K562 (cell line): ENCODE measurements around the gene HOXC10. TPM values are rescaled to one million over a fixed set of nuclear protein-coding genes. Genes with fewer than 3 reads are reported as not detected.

Experiments
- CHCHD3 ChIP-seq: fragments of 250-450 bp; sonication (Bioruptor Pico); IDR thresholded peaks from 2 replicates; pipeline ENCODE4 v2.1.2; 2022; ENCODE audit warnings: mild to moderate bottlenecking
- EP400 ChIP-seq: fragments of 450-650 bp; IDR thresholded peaks from 2 replicates; pipeline ENCODE4 v1.6.1; 2017; ENCODE audit warnings: antibody characterized with exemption, mild to moderate bottlenecking, moderate library complexity
- ETV6 ChIP-seq, 3 experiments: fragments of 150-350 bp in 1 of 3; sonication (generic) in 1 of 3; formaldehyde crosslinking in 1 of 3; IDR thresholded peaks; 2 replicates each; pipeline versions ENCODE4 v1.6.1 to v1.8.0; 2014 to 2022; ENCODE audit warnings: borderline replicate concordance in 2 of 3, low read depth in 2 of 3, antibody characterized with exemption in 1 of 3, low read length in 1 of 3, mild to moderate bottlenecking in 1 of 3, missing genetic modification reagents in 1 of 3
- HMGN3 ChIP-seq: IDR thresholded peaks from 2 replicates; pipeline ENCODE4 v1.6.1; 2011; ENCODE audit warnings: borderline replicate concordance, low read depth, mild to moderate bottlenecking, mixed read lengths, low read length; ENCODE audit not compliant: insufficient read length; ENCODE audit errors: extremely low read depth
- RFX5 ChIP-seq: IDR thresholded peaks from 2 replicates; pipeline ENCODE4 v1.6.1; 2011; ENCODE audit warnings: low read depth, mild to moderate bottlenecking, improper control_type of control experiment, low read length
- SAFB2 ChIP-seq: fragments of 200-400 bp; formaldehyde crosslinking; IDR thresholded peaks from 2 replicates; pipeline ENCODE4 v1.6.1; 2018; ENCODE audit warnings: borderline replicate concordance, low read length, low read depth, moderate library complexity; ENCODE audit not compliant: severe bottlenecking
- SFPQ ChIP-seq: fragments of 200-400 bp; formaldehyde crosslinking; IDR thresholded peaks from 2 replicates; pipeline ENCODE4 v1.6.1; 2017; ENCODE audit warnings: mild to moderate bottlenecking, low read depth, low read length, moderate library complexity
- SIN3A ChIP-seq, 2 experiments: fragments of 150-350 bp in 1 of 2; IDR thresholded peaks; 2 replicates each; pipeline ENCODE4 v1.6.1; 2011 to 2016; ENCODE audit warnings: borderline replicate concordance in 2 of 2, low read depth in 2 of 2, low read length in 2 of 2, mild to moderate bottlenecking in 2 of 2, moderate library complexity in 2 of 2; ENCODE audit not compliant: control insufficient read depth in 1 of 2
- SMC3 ChIP-seq: conservative IDR thresholded peaks from 2 replicates; pipeline ENCODE4 v1.6.1; 2011; ENCODE audit warnings: low read depth, low read length, improper control_type of control experiment; ENCODE audit not compliant: insufficient read depth
- TAF9B ChIP-seq: fragments of 450-650 bp; IDR thresholded peaks from 2 replicates; pipeline ENCODE4 v1.6.1; 2018; ENCODE audit warnings: mild to moderate bottlenecking; ENCODE audit not compliant: partially characterized antibody
- ZNF609 ChIP-seq: sonication (generic); formaldehyde crosslinking; IDR thresholded peaks from 2 replicates; pipeline ENCODE4 v1.8.1; 2023; ENCODE audit warnings: missing genetic modification reagents, mild to moderate bottlenecking, borderline replicate concordance
- polyA plus RNA-seq, 8 experiments: library from polyadenylated mRNA; depleted of rRNA in 4 of 8; stranded (reverse) in 5 of 8; unstranded in 3 of 8; fragments of >200 nt; fragmentation: Nextera tagmentation in 2 of 8; fragmentation: Illumina TruSeq in 1 of 8; extraction: Ambion mirVana in 2 of 8; extraction: Trizol in 1 of 8; gene quantifications; 2 replicates each; pipeline versions ENCODE4 v1.2.1 to v1.2.3, GENCODE V29; 2011 to 2014; ENCODE audit warnings: inconsistent platforms in 1 of 8, missing spikeins in 1 of 8
- total RNA-seq, 7 experiments: library from RNA; depleted of rRNA in 6 of 7; stranded (reverse); fragments of >200 nt in 6 of 7; fragmentation: Illumina TruSeq in 2 of 7; extraction: Trizol in 2 of 7; gene quantifications; 2 replicates each; pipeline versions ENCODE4 v1.2.1 to v1.2.3, GENCODE V29; 2011 to 2021; ENCODE audit warnings: low replicate concordance in 1 of 7
- TF ChIP-seq, protein P1 (sequence below): fragments of 250-450 bp; sonication (Bioruptor Pico); IDR thresholded peaks from 2 replicates; pipeline ENCODE4 v1.5.0; 2021; ENCODE audit warnings: mild to moderate bottlenecking, moderate library complexity

HOXC10 gene
- total and polyA plus RNA-seq, 9 of the 15 experiments (the other 6 are each of a cell fraction or from before 2014, with no cell fraction given): 0.13 to 0.77 (median 0.35) TPM; not detected in 2

GRCh38 chr12:54018468-54018984 lies 33.6 kb downstream of the HOXC10 start (continued):
- TF ChIP-seq TAF9B (no peak), RFX5 (no peak), SAFB2 (no peak), ZNF609 (CRISPR knock-in tag) (no peak), SFPQ (no peak), EP400 (no peak), CHCHD3 (no peak), ETV6 (IDR thresholded peaks at IDR 0.05; ENCODE audit: borderline replicate concordance in 1 of 2, low read depth in 2 of 2, low read length in 1 of 2) (no peak), ETV6 (CRISPR knock-in tag; IDR thresholded peaks at IDR 0.05; ENCODE audit: borderline replicate concordance) (no peak), SMC3 (no peak), SIN3A (IDR thresholded peaks at IDR 0.05; ENCODE audit: borderline replicate concordance in 2 of 2, control insufficient read depth in 1 of 2, low read depth in 2 of 2, low read length in 2 of 2) (no peak), HMGN3 (peak; percentile 37)
- TF ChIP-seq, protein P1, sequence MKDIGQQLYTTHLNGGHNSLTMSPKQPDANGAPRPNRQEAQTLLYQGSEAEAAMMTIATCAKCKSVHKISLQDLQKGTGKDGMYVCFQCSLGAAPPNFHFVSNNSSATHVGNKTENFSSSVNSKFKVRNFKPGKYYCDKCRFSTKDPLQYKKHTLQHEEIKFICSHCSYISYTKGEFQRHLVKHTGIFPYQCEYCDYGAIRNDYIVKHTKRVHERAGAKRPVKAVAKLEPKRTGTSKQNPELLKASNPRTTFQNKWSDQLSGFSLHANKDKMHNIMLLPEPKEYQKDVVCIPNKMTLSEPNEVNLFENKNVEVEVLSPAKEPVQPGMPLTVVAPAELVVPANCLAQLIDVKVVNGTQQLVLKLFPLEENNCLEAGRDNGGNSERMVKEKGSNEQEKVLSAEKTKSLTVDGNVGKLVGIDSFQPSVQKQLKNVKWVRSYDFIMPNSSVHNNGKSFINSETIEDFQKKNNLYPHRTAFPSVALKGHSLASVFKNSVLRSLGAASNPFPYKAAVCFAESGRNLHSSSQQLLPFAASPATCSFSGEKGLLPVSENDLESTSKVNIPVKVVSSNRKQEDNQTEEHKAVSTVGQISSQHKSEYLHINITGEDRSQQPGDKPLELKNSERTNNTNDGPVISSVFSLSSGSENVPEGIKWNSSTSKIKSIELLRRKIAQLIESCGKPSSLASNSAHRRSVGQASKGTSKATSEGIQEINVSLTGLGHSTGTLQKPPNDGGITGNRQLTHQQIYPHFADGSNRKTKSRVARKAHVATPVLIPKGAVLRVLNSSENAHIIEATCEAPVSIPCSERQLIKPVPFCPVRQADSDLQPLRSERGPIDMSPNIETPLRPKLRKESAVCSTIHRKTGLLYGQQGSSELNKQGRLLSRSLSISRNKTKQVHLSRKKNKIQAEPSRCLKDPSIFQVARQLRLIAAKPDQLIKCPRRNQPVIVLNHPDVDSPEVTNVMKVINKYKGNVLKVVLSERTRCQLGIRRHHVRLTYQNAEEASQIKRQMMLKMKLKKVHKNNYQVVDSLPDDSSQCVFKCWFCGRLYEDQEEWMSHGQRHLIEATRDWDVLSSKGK (CRISPR knock-in tag): no peak
